GM20000 (cell line): ENCODE results near the gene SMTNL2.

ENCODE experiments used
- DNase-seq: peaks from one replicate; pipeline ENCODE4 v3.0.0; 2012; ENCODE audit warnings: low spot score
- TF ChIP-seq, protein P1 (sequence below): IDR thresholded peaks from 2 replicates; pipeline ENCODE4 v1.5.1; 2012; ENCODE audit warnings: mild to moderate bottlenecking, control low read depth; ENCODE audit errors: extremely low read depth, missing control alignments

Gene SMTNL2

DNA sequence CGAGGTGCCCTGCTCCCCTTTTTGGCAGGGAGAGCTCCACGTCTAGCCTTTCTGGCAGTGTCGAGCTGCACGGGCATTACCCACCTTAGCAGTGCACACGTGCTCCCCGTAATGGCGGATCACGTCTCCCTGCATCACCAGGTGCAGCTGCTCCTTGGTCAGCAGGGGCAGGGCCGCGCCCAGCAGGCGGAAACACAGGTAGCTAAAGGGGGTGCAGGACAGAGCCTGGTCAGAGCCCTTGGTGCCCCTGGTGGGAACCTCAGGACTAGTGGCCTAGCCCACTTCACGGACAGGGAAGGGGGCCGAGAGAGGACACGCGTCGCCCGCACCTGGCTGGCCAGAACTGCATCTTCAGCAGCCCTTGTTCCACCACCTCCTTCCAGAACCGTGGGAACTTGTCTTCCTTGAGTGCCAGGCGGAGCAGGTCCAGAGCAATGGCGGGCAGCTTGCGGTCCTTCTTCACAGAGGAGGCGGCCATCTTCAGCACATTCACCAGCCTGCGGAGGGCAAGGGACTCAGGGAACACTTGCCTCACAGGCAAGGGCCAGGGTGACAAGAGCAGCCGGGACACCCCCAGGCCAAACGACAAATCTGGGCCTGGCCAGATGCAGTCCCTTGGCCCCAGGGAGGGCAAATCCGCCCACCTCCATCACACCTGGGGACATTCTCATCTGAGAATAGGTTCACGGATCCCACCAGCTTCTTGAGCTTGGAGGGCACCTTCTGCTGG, 32.4 kb upstream of the SMTNL2 start:
- no peak for DNase-seq
- TF ChIP-seq, protein P1, sequence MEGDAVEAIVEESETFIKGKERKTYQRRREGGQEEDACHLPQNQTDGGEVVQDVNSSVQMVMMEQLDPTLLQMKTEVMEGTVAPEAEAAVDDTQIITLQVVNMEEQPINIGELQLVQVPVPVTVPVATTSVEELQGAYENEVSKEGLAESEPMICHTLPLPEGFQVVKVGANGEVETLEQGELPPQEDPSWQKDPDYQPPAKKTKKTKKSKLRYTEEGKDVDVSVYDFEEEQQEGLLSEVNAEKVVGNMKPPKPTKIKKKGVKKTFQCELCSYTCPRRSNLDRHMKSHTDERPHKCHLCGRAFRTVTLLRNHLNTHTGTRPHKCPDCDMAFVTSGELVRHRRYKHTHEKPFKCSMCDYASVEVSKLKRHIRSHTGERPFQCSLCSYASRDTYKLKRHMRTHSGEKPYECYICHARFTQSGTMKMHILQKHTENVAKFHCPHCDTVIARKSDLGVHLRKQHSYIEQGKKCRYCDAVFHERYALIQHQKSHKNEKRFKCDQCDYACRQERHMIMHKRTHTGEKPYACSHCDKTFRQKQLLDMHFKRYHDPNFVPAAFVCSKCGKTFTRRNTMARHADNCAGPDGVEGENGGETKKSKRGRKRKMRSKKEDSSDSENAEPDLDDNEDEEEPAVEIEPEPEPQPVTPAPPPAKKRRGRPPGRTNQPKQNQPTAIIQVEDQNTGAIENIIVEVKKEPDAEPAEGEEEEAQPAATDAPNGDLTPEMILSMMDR = no peak

DNA sequence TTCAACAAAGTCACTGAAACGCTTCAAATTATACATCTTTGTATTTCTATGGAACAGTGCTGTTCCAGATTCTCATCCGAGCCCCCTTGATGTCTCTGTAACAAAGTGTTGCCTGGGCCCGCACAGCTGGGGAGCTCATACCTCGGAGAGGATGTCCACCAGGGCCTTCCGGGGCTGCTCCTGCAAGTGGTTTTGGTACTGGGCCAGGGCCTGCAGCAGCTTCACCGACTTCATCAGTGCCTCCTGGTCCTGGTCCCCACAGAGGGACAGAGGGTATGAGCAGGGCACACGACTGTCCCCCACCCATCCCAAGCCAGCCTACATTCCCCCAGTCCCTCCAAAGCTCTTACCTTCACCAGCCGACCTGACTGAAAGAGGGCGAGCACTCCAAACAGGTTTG, 30.7 kb upstream of the SMTNL2 start:
- no peak for DNase-seq
- TF ChIP-seq, protein P1 = no peak

DNA sequence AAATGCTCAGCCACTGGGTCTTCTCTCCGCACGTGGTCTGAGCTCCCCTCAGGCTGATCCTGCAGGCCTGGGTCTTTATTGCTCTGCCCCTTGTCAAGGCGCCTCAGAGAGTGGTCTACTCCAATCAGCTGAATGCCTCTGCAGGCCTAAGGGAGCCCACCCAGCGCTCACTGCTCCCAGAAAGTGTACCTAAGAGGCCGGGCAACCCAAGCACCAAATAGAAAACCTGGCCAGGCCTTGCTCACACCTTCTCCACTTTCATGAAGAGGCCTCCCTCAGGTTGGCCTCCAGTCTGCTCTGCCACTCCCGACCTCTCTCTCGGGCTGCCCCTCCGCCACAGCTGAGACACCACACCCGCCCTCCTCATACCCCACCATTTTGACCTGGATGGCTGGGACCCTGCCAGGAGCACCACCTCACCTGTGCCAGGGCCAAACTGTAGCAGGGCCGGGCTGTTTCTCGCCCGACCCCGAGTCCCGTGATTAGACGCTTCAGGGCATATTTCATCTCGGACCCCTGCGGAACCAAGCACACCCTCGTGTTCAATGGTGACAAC, 29.8 kb upstream of the SMTNL2 start:
- TF ChIP-seq, protein P1 = no peak
- DNase-seq = no peak

DNA sequence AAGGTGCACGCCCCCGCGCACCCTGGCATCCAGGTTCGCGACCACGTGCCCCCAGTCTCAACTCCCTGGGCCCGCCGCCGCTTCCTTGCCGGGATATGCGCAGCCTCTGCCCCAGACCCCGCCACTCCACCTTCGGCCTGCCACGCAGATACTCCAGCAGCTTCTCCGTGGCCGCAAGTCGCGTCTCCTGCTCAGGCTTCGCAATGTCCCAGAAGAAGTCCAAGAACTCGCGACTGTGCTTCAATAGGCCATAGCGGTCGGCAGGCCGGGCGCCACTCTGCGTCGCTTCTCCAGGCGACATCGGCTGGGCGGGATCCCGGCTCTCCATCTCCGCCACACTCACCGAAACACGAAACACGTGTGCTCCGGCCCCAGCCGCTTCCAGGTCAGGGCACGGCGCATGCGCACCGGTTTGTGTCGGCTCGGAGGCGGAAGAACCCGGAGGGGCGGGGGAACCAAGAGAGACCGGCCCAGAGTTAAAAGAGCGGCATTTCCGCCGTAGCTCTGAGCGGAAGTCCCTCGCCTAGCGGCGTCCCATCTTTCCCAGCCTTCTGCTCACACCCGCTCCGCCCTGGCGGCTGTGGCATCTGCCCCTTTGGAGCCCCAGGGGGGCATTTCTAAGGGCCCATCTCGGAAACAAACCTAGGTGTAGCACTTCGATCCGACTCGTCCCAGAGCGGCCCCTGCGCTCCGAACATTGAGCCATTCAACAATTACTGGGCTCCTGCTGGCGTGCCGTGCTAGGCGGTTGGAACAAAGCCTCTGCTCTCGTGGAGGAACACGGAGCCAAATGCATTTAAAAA, 29.1 kb upstream of the SMTNL2 start, which contains the start of gene MYBBP1A:
TSS of gene MYBBP1A (minus strand) at position 388 of the 803 bp plus-strand sequence. CDS start at position 328, 60 bp downstream.
- DNase-seq = peak; percentile 99
- TF ChIP-seq, protein P1 = no peak

DNA sequence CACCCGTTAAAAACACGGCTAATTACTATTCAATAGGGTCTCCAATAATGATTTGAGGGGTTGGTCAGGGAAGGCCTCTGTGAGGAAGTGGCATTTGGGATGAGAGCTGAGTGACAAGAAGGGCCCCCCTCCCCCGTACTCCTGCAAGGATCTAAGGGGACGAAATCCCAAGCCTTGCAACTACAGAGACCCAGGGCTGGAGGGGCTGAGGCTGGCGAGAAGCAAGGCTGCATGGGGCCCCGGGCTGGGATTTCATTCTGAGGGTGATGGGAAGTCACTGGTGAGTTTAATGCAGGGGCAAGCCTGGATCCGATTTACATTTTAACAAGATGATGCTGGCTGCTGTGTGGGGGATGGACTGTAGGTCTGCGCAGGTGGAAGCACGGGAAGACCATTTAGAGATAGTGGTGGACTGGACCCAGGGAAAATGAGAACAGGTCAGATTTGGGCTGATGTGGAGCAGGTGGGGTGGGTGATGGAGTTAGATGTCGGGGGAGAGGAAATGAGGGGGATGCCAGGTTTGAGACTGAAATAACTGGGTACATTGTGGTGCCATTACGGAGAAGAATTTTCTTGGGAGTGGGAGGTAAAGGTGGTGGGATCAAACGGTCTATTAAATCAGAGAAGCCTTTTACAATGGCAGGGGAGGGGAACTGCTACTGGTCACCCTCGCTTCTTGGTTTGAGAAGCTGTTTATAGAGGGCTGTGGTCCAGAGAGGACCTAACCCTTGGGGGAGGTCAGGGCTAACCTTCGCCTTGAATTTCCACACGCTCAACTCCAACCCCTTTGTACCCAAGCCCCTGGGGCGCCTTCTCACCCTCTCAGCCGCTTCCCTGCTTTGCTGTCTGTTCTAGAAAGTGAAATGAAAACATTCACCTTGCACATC, 28.2 kb upstream of the SMTNL2 start:
- DNase-seq = no peak
- TF ChIP-seq, protein P1 = no peak

DNA sequence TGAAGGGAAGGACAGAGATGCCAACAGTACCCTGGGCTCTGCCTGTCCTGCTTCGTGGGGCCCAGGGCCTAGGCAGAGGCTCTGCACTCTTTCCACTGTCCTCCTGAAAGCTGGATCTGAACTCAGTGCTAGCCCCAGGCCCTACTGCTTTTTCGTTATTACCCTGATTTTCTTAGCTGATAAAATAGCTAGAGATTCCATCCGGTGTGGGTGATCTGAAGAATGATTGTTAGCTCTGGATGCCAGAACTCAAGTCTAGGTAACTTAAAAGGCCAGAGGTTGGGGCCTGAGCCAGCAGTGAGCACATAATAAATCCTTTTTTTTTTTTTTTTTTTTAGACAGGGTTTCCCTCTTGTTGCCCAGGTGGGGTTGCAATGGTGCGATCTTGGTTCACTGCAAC, 27.3 kb upstream of the SMTNL2 start:
- DNase-seq = no peak
- TF ChIP-seq, protein P1 = no peak
